Measurements from ENCODE around the gene SCGB1D4. TPM values are rescaled to one million over a fixed set of nuclear protein-coding genes. Genes with fewer than 3 reads are reported as not detected.

SCGB1D4 gene
- total and polyA plus RNA-seq, 2 of the 4 experiments (the other 2 are of a cell fraction), result not detected

DNA sequence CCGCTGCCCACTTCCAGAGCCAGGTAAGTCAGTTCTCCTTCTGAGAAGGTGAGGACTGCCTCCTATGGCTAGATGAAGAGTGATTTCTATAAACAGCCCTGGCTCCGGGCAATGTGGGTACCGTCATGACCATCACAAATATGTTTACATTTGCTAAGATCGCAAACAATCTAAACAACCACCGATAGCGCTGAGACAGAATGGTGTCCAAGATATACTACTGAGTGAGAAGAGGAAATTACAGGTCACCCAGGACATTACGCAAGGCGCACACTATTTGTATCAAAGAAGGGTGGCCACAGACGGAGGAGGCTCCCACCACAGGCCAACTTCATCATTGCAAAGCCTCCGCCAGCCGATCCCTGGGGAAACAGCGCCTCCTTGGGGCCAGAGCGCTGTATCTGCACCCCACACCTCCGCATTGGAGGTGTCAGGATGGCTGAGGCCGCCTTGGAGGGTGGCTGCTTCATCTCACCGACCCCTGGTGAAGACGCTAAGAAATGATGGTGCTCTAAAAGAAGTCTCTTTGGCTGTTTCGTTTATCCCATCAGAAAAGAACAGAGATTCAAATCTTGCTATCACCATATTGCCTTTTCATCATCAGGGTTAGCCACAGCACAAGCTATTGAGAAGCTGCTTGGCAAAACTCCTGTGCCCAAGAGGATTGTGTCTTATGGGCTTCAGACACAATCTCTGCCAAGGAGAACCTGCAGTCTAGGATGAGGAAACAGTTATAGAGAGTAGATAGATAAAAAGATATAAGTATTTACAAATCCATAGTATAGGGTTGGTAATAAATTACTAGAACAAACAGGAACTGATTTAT is 26.1 kb upstream of the SCGB1D4 start:
- no peak overlapping the region for H3K4me3 ChIP-seq (ENCODE audit: insufficient read depth, low read depth, low read length)
- no peak overlapping the region for H3K56ac ChIP-seq (ENCODE audit: extremely low read depth, insufficient read depth, low read length)
- H3K36me3 ChIP-seq (ENCODE audit: control insufficient read depth, insufficient read depth, low read length), result no peaks in the 10 kb centered on the region
- H2AK5ac ChIP-seq (ENCODE audit: low read depth, low read length), result no peak overlapping the region
- in situ Hi-C loops (cut with MboI; ENCODE audit: low sequenced_read_pairs) (loop anchor here (25.0 kb wide), 1 partner anchor 463 kb away; no protein-coding TSS in a partner anchor), intact Hi-C loops (cut with micrococcal nuclease) (no loop called here), dilution Hi-C loops (cut with HindIII; ENCODE audit: low sequenced_read_pairs, unreplicated experiment) (no loop called here)
- POLR2A ChIA-PET (ENCODE audit: unreplicated experiment), result no interaction called here
- no peaks in the 10 kb centered on the region for H3K4me1 ChIP-seq (ENCODE audit: control insufficient read depth, insufficient read depth, low read length)
- H2BK5ac ChIP-seq (ENCODE audit: low read depth, low read length, poor library complexity, severe bottlenecking), result no peak overlapping the region
- H3K27ac ChIP-seq (ENCODE audit: insufficient read depth, low read length), result no peak overlapping the region
- no peak overlapping the region for H4K5ac ChIP-seq (ENCODE audit: low read depth, low read length)
- DNase-seq (peak; percentile 18), ATAC-seq (ENCODE audit: low read depth) (peak; percentile 63)
- no peak overlapping the region for H4K8ac ChIP-seq (ENCODE audit: low read depth in 2 of 2, low read length in 2 of 2)
- no peak overlapping the region for H2AFZ ChIP-seq (replicated peaks; ENCODE audit: low read length, poor library complexity)
- no peak overlapping the region for H2BK20ac ChIP-seq (ENCODE audit: low read depth, low read length)
- no peak overlapping the region for H2BK120ac ChIP-seq (ENCODE audit: low read depth, low read length)
- no peak overlapping the region for H3K23ac ChIP-seq (ENCODE audit: low read depth, low read length)
- H3K4ac ChIP-seq (ENCODE audit: low read depth, low read length), result no peak overlapping the region
- H3K14ac ChIP-seq (replicated peaks; ENCODE audit: low read depth, low read length), result no peak overlapping the region
- H3K27me3 ChIP-seq (ENCODE audit: control insufficient read depth, insufficient read depth, low read length), result peaks cover 17% of the 10 kb centered on the region
- CTCF ChIA-PET, result no interaction called here
- H2BK15ac ChIP-seq (ENCODE audit: low read depth, low read length), result no peak overlapping the region
- H3K18ac ChIP-seq (ENCODE audit: low read depth, low read length), result no peak overlapping the region
- no peaks in the 10 kb centered on the region for H3K79me1 ChIP-seq (ENCODE audit: low read depth in 1 of 2, low read length in 2 of 2)
- no peak overlapping the region for H2AK9ac ChIP-seq (replicated peaks; ENCODE audit: low read depth, low read length, poor library complexity)
- BruUV-seq (replicated peaks), result no TSS peak
- no peaks in the 10 kb centered on the region for H3K9me1 ChIP-seq (ENCODE audit: insufficient read depth, low read length)
- H3K4me2 ChIP-seq (ENCODE audit: low read depth, low read length), result no peak overlapping the region
- H3K9me3 ChIP-seq (ENCODE audit: control insufficient read depth, insufficient read depth, low read length), result no peaks in the 10 kb centered on the region
- H4K20me1 ChIP-seq (ENCODE audit: insufficient read depth, low read length), result no peaks in the 10 kb centered on the region
- 86% methylated on average over 1 of the region's 18 CpGs; no CpG with 5 or more reads in 1 of the 2 experiments for WGBS, 2 experiments (ENCODE audit: extremely low coverage in 2 of 2, insufficient read length in 1 of 2)
- no peak overlapping the region for H3K9ac ChIP-seq (ENCODE audit: low read depth, low read length)
- H4K91ac ChIP-seq (ENCODE audit: insufficient read depth, low read depth, low read length), result no peak overlapping the region
- TF ChIP-seq, protein P1, sequence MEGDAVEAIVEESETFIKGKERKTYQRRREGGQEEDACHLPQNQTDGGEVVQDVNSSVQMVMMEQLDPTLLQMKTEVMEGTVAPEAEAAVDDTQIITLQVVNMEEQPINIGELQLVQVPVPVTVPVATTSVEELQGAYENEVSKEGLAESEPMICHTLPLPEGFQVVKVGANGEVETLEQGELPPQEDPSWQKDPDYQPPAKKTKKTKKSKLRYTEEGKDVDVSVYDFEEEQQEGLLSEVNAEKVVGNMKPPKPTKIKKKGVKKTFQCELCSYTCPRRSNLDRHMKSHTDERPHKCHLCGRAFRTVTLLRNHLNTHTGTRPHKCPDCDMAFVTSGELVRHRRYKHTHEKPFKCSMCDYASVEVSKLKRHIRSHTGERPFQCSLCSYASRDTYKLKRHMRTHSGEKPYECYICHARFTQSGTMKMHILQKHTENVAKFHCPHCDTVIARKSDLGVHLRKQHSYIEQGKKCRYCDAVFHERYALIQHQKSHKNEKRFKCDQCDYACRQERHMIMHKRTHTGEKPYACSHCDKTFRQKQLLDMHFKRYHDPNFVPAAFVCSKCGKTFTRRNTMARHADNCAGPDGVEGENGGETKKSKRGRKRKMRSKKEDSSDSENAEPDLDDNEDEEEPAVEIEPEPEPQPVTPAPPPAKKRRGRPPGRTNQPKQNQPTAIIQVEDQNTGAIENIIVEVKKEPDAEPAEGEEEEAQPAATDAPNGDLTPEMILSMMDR (conservative IDR thresholded peaks at IDR 0.05; ENCODE audit: low read depth, low read length), result peak; percentile 65
- TF ChIP-seq NFE2L2 (IDR thresholded peaks at IDR 0.05; ENCODE audit: low read depth, low read length) (no peak), CEBPB (IDR thresholded peaks at IDR 0.05; ENCODE audit: low read depth, low read length) (peak; percentile 64), FOS (IDR thresholded peaks at IDR 0.05; ENCODE audit: low read depth, low read length) (no peak), MAFK (IDR thresholded peaks at IDR 0.05; ENCODE audit: low read depth, low read length) (no peak), SMC3 (IDR thresholded peaks at IDR 0.05; ENCODE audit: low read depth, low read length) (no peak; the same call in 1 of the 2 replicates), RFX5 (IDR thresholded peaks at IDR 0.05; ENCODE audit: low read depth, low read length) (no peak), RAD21 (IDR thresholded peaks at IDR 0.05; ENCODE audit: low read length) (peak; percentile 53), MAZ (IDR thresholded peaks at IDR 0.05; ENCODE audit: borderline replicate concordance, low read depth, low read length) (no peak), BHLHE40 (IDR thresholded peaks at IDR 0.05; ENCODE audit: low read depth, low read length) (no peak), ELK1 (IDR thresholded peaks at IDR 0.05; ENCODE audit: borderline replicate concordance, low read depth, low read length) (no peak), RCOR1 (IDR thresholded peaks at IDR 0.05; ENCODE audit: insufficient replicate concordance, low read length) (no peak), CHD1 (IDR thresholded peaks at IDR 0.05; ENCODE audit: low read depth, low read length) (no peak), MXI1 (IDR thresholded peaks at IDR 0.05; ENCODE audit: borderline replicate concordance, low read depth, low read length) (no peak)
- TF ChIP-seq, protein P2, sequence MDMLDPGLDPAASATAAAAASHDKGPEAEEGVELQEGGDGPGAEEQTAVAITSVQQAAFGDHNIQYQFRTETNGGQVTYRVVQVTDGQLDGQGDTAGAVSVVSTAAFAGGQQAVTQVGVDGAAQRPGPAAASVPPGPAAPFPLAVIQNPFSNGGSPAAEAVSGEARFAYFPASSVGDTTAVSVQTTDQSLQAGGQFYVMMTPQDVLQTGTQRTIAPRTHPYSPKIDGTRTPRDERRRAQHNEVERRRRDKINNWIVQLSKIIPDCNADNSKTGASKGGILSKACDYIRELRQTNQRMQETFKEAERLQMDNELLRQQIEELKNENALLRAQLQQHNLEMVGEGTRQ (IDR thresholded peaks at IDR 0.05; ENCODE audit: low read depth, low read length), result no peak
